Measurements from ENCODE around the gene METAP1. TPM values are rescaled to one million over a fixed set of nuclear protein-coding genes. Genes with fewer than 3 reads are reported as not detected.

The METAP1 gene
- total RNA-seq: 10 to 100 TPM; 47.3 to 58.7 TPM

GRCh38 chr4:98995183-98996055, at the start of gene METAP1:
Gene METAP1, plus strand, starts transcription at chr4:98995721. Its CDS starts 33 bp downstream, at chr4:98995754.
- Mint-ChIP-seq H3K36me3 (ENCODE audit: low read depth) (peaks cover 19% of the 10 kb centered on the region), H3K27me3 (ENCODE audit: low read depth) (no peaks in the 10 kb centered on the region), H3K4me3 (peak within 1 kb of the TSS; percentile 88), H3K9me3 (ENCODE audit: insufficient read depth) (no peaks in the 10 kb centered on the region), H3K4me1 (ENCODE audit: low read depth) (peaks cover 35% of the 10 kb centered on the region), H3K27ac (peak within 1 kb of the TSS; percentile 99)
- CTCF ChIA-PET: interaction anchor here (0.6 to 4.1 kb wide), 67 partner anchors 10 to 882 kb away, joined by 3 to 261 read pairs (median 4); partner anchors contain the start of genes ADH5, EIF4E, STPG2 and TSPAN5
- peak; percentile 97 for DNase-seq
- ATAC-seq: peak; percentile 96
- POLR2A ChIA-PET: interaction anchor here (0.6 to 4.8 kb wide), 14 partner anchors 10 to 852 kb away, joined by 3 to 59 read pairs (median 4); partner anchors contain the start of genes ADH5, EIF4E, RAP1GDS1 and STPG2

- Mint-ChIP-seq H3K27ac (no peak overlapping the region), H3K4me1 (ENCODE audit: low read depth) (no peaks in the 10 kb centered on the region), H3K27me3 (ENCODE audit: low read depth) (no peaks in the 10 kb centered on the region), H3K4me3 (no peak overlapping the region), H3K9me3 (ENCODE audit: insufficient read depth) (no peaks in the 10 kb centered on the region), H3K36me3 (ENCODE audit: low read depth) (no peaks in the 10 kb centered on the region)
- ChIA-PET CTCF (interaction anchor here (1.0 to 1.3 kb wide), 2 partner anchors 18 to 48 kb away, joined by 3 read pairs; partner anchors contain the start of gene EIF4E), POLR2A (no interaction called here)
- ATAC-seq (no peak), DNase-seq (no peak)
Observed at GRCh38 chr4:98946359-98946758, 49.2 kb upstream of the METAP1 start.

GRCh38 chr4:98950925-98951324, 44.6 kb upstream of the METAP1 start:
- H3K9me3 Mint-ChIP-seq (ENCODE audit: insufficient read depth): no peaks in the 10 kb centered on the region
- H3K27ac Mint-ChIP-seq: no peak overlapping the region
- H3K4me3 Mint-ChIP-seq: no peak overlapping the region
- H3K27me3 Mint-ChIP-seq (ENCODE audit: low read depth): peaks cover 6% of the 10 kb centered on the region
- no peak for DNase-seq
- ChIA-PET CTCF (no interaction called here), POLR2A (interaction anchor here (0.6 kb wide), 1 partner anchor 134 kb away, joined by 3 read pairs; no protein-coding TSS in a partner anchor)
- no peaks in the 10 kb centered on the region for H3K4me1 Mint-ChIP-seq (ENCODE audit: low read depth)
- ATAC-seq: no peak
- H3K36me3 Mint-ChIP-seq (ENCODE audit: low read depth): no peaks in the 10 kb centered on the region

GRCh38 chr4:98951710-98952109, 43.8 kb upstream of the METAP1 start:
- ChIA-PET CTCF (no interaction called here), POLR2A (no interaction called here)
- Mint-ChIP-seq H3K4me3 (no peak overlapping the region), H3K27ac (no peak overlapping the region), H3K4me1 (ENCODE audit: low read depth) (no peaks in the 10 kb centered on the region), H3K36me3 (ENCODE audit: low read depth) (no peaks in the 10 kb centered on the region), H3K27me3 (ENCODE audit: low read depth) (peaks cover 6% of the 10 kb centered on the region), H3K9me3 (ENCODE audit: insufficient read depth) (no peaks in the 10 kb centered on the region)
- ATAC-seq (no peak), DNase-seq (no peak)

GRCh38 chr4:98955229-98955628, 40.3 kb upstream of the METAP1 start:
- ATAC-seq: no peak
- no peak overlapping the region for H3K27ac Mint-ChIP-seq
- no peaks in the 10 kb centered on the region for H3K36me3 Mint-ChIP-seq (ENCODE audit: low read depth)
- ChIA-PET CTCF (no interaction called here), POLR2A (no interaction called here)
- no peak for DNase-seq
- H3K9me3 Mint-ChIP-seq (ENCODE audit: insufficient read depth): no peaks in the 10 kb centered on the region
- peaks cover 6% of the 10 kb centered on the region for H3K27me3 Mint-ChIP-seq (ENCODE audit: low read depth)
- no peaks in the 10 kb centered on the region for H3K4me1 Mint-ChIP-seq (ENCODE audit: low read depth)
- no peak overlapping the region for H3K4me3 Mint-ChIP-seq

GRCh38 chr4:98958065-98958464, 37.5 kb upstream of the METAP1 start:
- Mint-ChIP-seq H3K36me3 (ENCODE audit: low read depth) (no peaks in the 10 kb centered on the region), H3K27ac (no peak overlapping the region), H3K27me3 (ENCODE audit: low read depth) (peaks cover 6% of the 10 kb centered on the region), H3K9me3 (ENCODE audit: insufficient read depth) (no peaks in the 10 kb centered on the region), H3K4me1 (ENCODE audit: low read depth) (no peaks in the 10 kb centered on the region), H3K4me3 (no peak overlapping the region)
- CTCF ChIA-PET: interaction anchor here (0.9 kb wide), 1 partner anchor 816 kb away, joined by 3 read pairs; no protein-coding TSS in a partner anchor
- DNase-seq: no peak
- no peak for ATAC-seq
- POLR2A ChIA-PET: no interaction called here

GRCh38 chr4:98959411-98959810, 36.1 kb upstream of the METAP1 start:
- DNase-seq: no peak
- Mint-ChIP-seq H3K36me3 (ENCODE audit: low read depth) (no peaks in the 10 kb centered on the region), H3K4me3 (no peak overlapping the region), H3K27me3 (ENCODE audit: low read depth) (peaks cover 3% of the 10 kb centered on the region), H3K27ac (no peak overlapping the region), H3K9me3 (ENCODE audit: insufficient read depth) (no peaks in the 10 kb centered on the region), H3K4me1 (ENCODE audit: low read depth) (no peaks in the 10 kb centered on the region)
- CTCF ChIA-PET: no interaction called here
- POLR2A ChIA-PET: no interaction called here
- ATAC-seq: no peak

GRCh38 chr4:98961770-98962169, 33.8 kb upstream of the METAP1 start:
- no peak for DNase-seq
- ChIA-PET CTCF (no interaction called here), POLR2A (interaction anchor here (0.6 kb wide), 1 partner anchor 32 kb away, joined by 3 read pairs; no protein-coding TSS in a partner anchor)
- no peak overlapping the region for H3K27ac Mint-ChIP-seq
- ATAC-seq: no peak
- no peaks in the 10 kb centered on the region for H3K36me3 Mint-ChIP-seq (ENCODE audit: low read depth)
- no peak overlapping the region for H3K4me3 Mint-ChIP-seq
- no peaks in the 10 kb centered on the region for H3K9me3 Mint-ChIP-seq (ENCODE audit: insufficient read depth)
- H3K27me3 Mint-ChIP-seq (ENCODE audit: low read depth): peaks cover 4% of the 10 kb centered on the region
- no peaks in the 10 kb centered on the region for H3K4me1 Mint-ChIP-seq (ENCODE audit: low read depth)

GRCh38 chr4:98963538-98964433, 31.7 kb upstream of the METAP1 start:
- H3K9me3 Mint-ChIP-seq (ENCODE audit: insufficient read depth): no peaks in the 10 kb centered on the region
- no peak for ATAC-seq
- H3K4me1 Mint-ChIP-seq (ENCODE audit: low read depth): no peaks in the 10 kb centered on the region
- ChIA-PET POLR2A (no interaction called here), CTCF (no interaction called here)
- no peak overlapping the region for H3K4me3 Mint-ChIP-seq
- peaks cover 7% of the 10 kb centered on the region for H3K27me3 Mint-ChIP-seq (ENCODE audit: low read depth)
- H3K36me3 Mint-ChIP-seq (ENCODE audit: low read depth): no peaks in the 10 kb centered on the region
- DNase-seq: no peak
- H3K27ac Mint-ChIP-seq: no peak overlapping the region

- ChIA-PET CTCF (interaction anchor here (1.2 kb wide), 1 partner anchor 89 kb away, joined by 4 read pairs; no protein-coding TSS in a partner anchor), POLR2A (no interaction called here)
- no peak overlapping the region for H3K4me3 Mint-ChIP-seq
- H3K27me3 Mint-ChIP-seq (ENCODE audit: low read depth): peaks cover 14% of the 10 kb centered on the region
- H3K9me3 Mint-ChIP-seq (ENCODE audit: insufficient read depth): no peaks in the 10 kb centered on the region
- H3K27ac Mint-ChIP-seq: no peak overlapping the region
- ATAC-seq (no peak), DNase-seq (no peak)
- no peaks in the 10 kb centered on the region for H3K36me3 Mint-ChIP-seq (ENCODE audit: low read depth)
- no peaks in the 10 kb centered on the region for H3K4me1 Mint-ChIP-seq (ENCODE audit: low read depth)
Observed at GRCh38 chr4:98966926-98967325, 28.6 kb upstream of the METAP1 start.

GRCh38 chr4:98967786-98968329, 27.7 kb upstream of the METAP1 start:
- Mint-ChIP-seq H3K9me3 (ENCODE audit: insufficient read depth) (no peaks in the 10 kb centered on the region), H3K4me3 (no peak overlapping the region), H3K36me3 (ENCODE audit: low read depth) (no peaks in the 10 kb centered on the region), H3K27me3 (ENCODE audit: low read depth) (peaks cover 14% of the 10 kb centered on the region), H3K4me1 (ENCODE audit: low read depth) (no peaks in the 10 kb centered on the region), H3K27ac (no peak overlapping the region)
- DNase-seq: no peak
- no peak for ATAC-seq
- ChIA-PET POLR2A (no interaction called here), CTCF (interaction anchor here (1.2 to 1.6 kb wide), 2 partner anchors 28 to 88 kb away, joined by 3 to 4 read pairs; partner anchors contain the start of gene METAP1)

Data from activated CD8-positive, alpha-beta T cell treated with anti-CD3 and anti-CD28 coated beads, Interleukin-2, amount 10 ng/mL, durations not matched to agents 7 days and 5 days (primary cell).